H1 (cell line): Measurements from ENCODE around the gene SLIT3. TPM values are rescaled to one million over a fixed set of nuclear protein-coding genes. Genes with fewer than 3 reads are reported as not detected.

Source experiments
- CTCF ChIA-PET: fragments of 300-600 bp; sonication (Branson Sonifier 250); formaldehyde crosslinking; loops from one replicate; lab custom pipeline; 2021; ENCODE audit not compliant: partially characterized antibody; lab: Charles Lee
- POLR2A ChIA-PET: fragments of 300-600 bp; sonication (Branson Sonifier 250); formaldehyde crosslinking; loops from one replicate; lab custom pipeline; 2021; ENCODE audit warnings: inconsistent platforms; ENCODE audit not compliant: partially characterized antibody; lab: Charles Lee
- DNase-seq, 2 experiments: peaks; one replicate each; pipeline versions ENCODE4 v3.0.0 to v3.0.0-alpha.2; 2010 to 2022; ENCODE audit warnings: low spot score in 2 of 2, low read depth in 1 of 2, mixed read lengths in 1 of 2
- FAIRE-seq: peaks from 2 replicates; lab custom pipeline; 2011; peaks lifted over from hg19 to GRCh38; lab: Jason Lieb, UNC
- H2AFZ ChIP-seq: 2 replicates; pipeline ENCODE4 v1.8.1; 2012; ENCODE audit warnings: low read length, inconsistent platforms
- H2AK5ac ChIP-seq: 2 replicates; pipeline ENCODE4 v1.6.1; 2013; ENCODE audit warnings: low read depth, low read length
- H2BK120ac ChIP-seq: replicated peaks from 2 replicates; pipeline ENCODE3; 2013; ENCODE audit warnings: low read depth, low read length, inconsistent platforms
- H2BK12ac ChIP-seq: 2 replicates; pipeline ENCODE4 v1.6.1; 2013; ENCODE audit warnings: low read depth, low read length
- H2BK15ac ChIP-seq: 2 replicates; pipeline ENCODE4 v1.6.1; 2013; ENCODE audit warnings: low read length
- H2BK20ac ChIP-seq: 2 replicates; pipeline ENCODE4 v1.6.1; 2013; ENCODE audit warnings: low read length
- H2BK5ac ChIP-seq: 2 replicates; pipeline ENCODE4 v1.6.1; 2013; ENCODE audit warnings: low read depth, low read length
- H3K14ac ChIP-seq: 2 replicates; pipeline ENCODE4 v1.6.1; 2013; ENCODE audit warnings: inconsistent platforms; ENCODE audit not compliant: insufficient read length
- H3K18ac ChIP-seq: 2 replicates; pipeline ENCODE4 v1.6.1; 2013; ENCODE audit warnings: low read length; ENCODE audit errors: extremely low read depth
- H3K23ac ChIP-seq: 2 replicates; pipeline ENCODE4 v1.6.1; 2013; ENCODE audit warnings: inconsistent platforms; ENCODE audit not compliant: insufficient read length
- H3K23me2 ChIP-seq: 2 replicates; pipeline ENCODE4 v1.6.1; 2013; ENCODE audit warnings: low read depth, low read length
- H3K27ac ChIP-seq: 2 replicates; pipeline ENCODE4 v1.6.1; 2011; ENCODE audit warnings: low read depth, low read length, inconsistent platforms
- H3K27me3 ChIP-seq, 4 experiments: replicated peaks in 1 of 4; 1 replicate in 1 of 4; 2 replicates in 3 of 4; pipeline versions ENCODE4 v1.6.1 to v1.8.1; 2011 to 2013; ENCODE audit warnings: low read length in 3 of 4, mild to moderate bottlenecking in 3 of 4, inconsistent platforms in 2 of 4, mixed read lengths in 2 of 4, moderate library complexity in 1 of 4; ENCODE audit not compliant: control insufficient read depth in 3 of 4, insufficient read depth in 3 of 4; ENCODE audit errors: extremely low read depth in 1 of 4
- H3K36me3 ChIP-seq, 4 experiments: 2 replicates each; pipeline versions ENCODE4 v1.6.1 to v1.8.1; 2011 to 2013; ENCODE audit warnings: mild to moderate bottlenecking in 4 of 4, low read length in 3 of 4, moderate library complexity in 2 of 4, control low read depth in 1 of 4, inconsistent platforms in 1 of 4; ENCODE audit not compliant: insufficient read depth in 4 of 4, control insufficient read depth in 2 of 4
- H3K4ac ChIP-seq: replicated peaks from 2 replicates; pipeline ENCODE3; 2013; ENCODE audit warnings: low read length, low read depth, mixed read lengths, inconsistent platforms; ENCODE audit not compliant: insufficient read length
- H3K4me1 ChIP-seq, 4 experiments: replicated peaks in 1 of 4; 1 replicate in 1 of 4; 2 replicates in 3 of 4; pipeline versions ENCODE4 v1.6.1 to v1.8.1; 2011 to 2013; ENCODE audit warnings: low read length in 3 of 4, inconsistent platforms in 2 of 4, mixed read lengths in 1 of 4; ENCODE audit not compliant: insufficient read depth in 4 of 4, control insufficient read depth in 3 of 4
- H3K4me2 ChIP-seq, 2 experiments: 2 replicates each; pipeline versions ENCODE4 v1.6.1 to v1.8.1; 2011 to 2013; ENCODE audit warnings: low read depth in 2 of 2, low read length in 2 of 2, control low read depth in 1 of 2, inconsistent platforms in 1 of 2, mild to moderate bottlenecking in 1 of 2; ENCODE audit not compliant: insufficient read depth in 1 of 2
- H3K4me3 ChIP-seq, 4 experiments: fragments of 200-600, 300-600 bp in 1 of 4; sonication (generic), shearing (Covaris generic), sonication (Bioruptor Twin) in 1 of 4; 2 replicates each; pipeline versions ENCODE4 v1.5.1 to v1.8.1; 2011 to 2016; ENCODE audit warnings: low read length in 4 of 4, low read depth in 3 of 4, control low read depth in 2 of 4, inconsistent platforms in 2 of 4, mild to moderate bottlenecking in 2 of 4, mixed read lengths in 1 of 4, moderate library complexity in 1 of 4; ENCODE audit not compliant: insufficient read depth in 2 of 4; ENCODE audit errors: extremely low read depth in 1 of 4
- H3K56ac ChIP-seq: replicated peaks from 2 replicates; pipeline ENCODE3; 2013; ENCODE audit warnings: low read depth, mild to moderate bottlenecking, mixed read lengths, low read length, inconsistent platforms; ENCODE audit not compliant: insufficient read length
- H3K79me1 ChIP-seq: 2 replicates; pipeline ENCODE4 v1.6.1; 2013; ENCODE audit warnings: low read depth, low read length, control low read depth
- H3K79me2 ChIP-seq, 2 experiments: 2 replicates each; pipeline versions ENCODE4 v1.6.1 to v1.8.1; 2012 to 2013; ENCODE audit warnings: low read length in 2 of 2, mild to moderate bottlenecking in 2 of 2, inconsistent platforms in 1 of 2; ENCODE audit not compliant: insufficient read depth in 2 of 2, control insufficient read depth in 1 of 2
- H3K9ac ChIP-seq, 4 experiments: replicated peaks in 1 of 4; 1 replicate in 1 of 4; 2 replicates in 3 of 4; pipeline versions ENCODE4 v1.6.1 to v1.8.1; 2011 to 2013; ENCODE audit warnings: low read depth in 3 of 4, low read length in 3 of 4, control low read depth in 2 of 4, mild to moderate bottlenecking in 2 of 4, moderate library complexity in 2 of 4, inconsistent platforms in 1 of 4; ENCODE audit errors: extremely low read depth in 1 of 4
- H3K9me3 ChIP-seq, 2 experiments: 2 replicates each; pipeline versions ENCODE4 v1.6.1 to v1.8.1; 2012 to 2013; ENCODE audit warnings: mild to moderate bottlenecking in 2 of 2, moderate library complexity in 2 of 2, control low read depth in 1 of 2, inconsistent platforms in 1 of 2, low read depth in 1 of 2, low read length in 1 of 2, mixed read lengths in 1 of 2; ENCODE audit not compliant: insufficient read depth in 2 of 2
- H4K20me1 ChIP-seq, 2 experiments: replicated peaks in 1 of 2; 2 replicates each; pipeline versions ENCODE3 to v1.8.1; 2011 to 2013; ENCODE audit warnings: inconsistent platforms in 2 of 2, low read length in 2 of 2, mild to moderate bottlenecking in 1 of 2; ENCODE audit not compliant: insufficient read depth in 2 of 2, control insufficient read depth in 1 of 2
- H4K5ac ChIP-seq: 2 replicates; pipeline ENCODE4 v1.6.1; 2013; ENCODE audit warnings: low read length, low read depth, mixed read lengths, inconsistent platforms; ENCODE audit not compliant: insufficient read length
- H4K8ac ChIP-seq: 2 replicates; pipeline ENCODE4 v1.8.0; 2013; ENCODE audit warnings: mild to moderate bottlenecking, moderate library complexity, low read length, inconsistent platforms; ENCODE audit not compliant: insufficient read depth; ENCODE audit errors: extremely low read depth
- H4K91ac ChIP-seq: replicated peaks from 2 replicates; pipeline ENCODE3; 2013; ENCODE audit warnings: low read length, mixed read lengths, inconsistent platforms; ENCODE audit not compliant: insufficient read length
- JUND ChIP-seq: IDR thresholded peaks from 2 replicates; pipeline ENCODE4 v1.6.1; 2011; ENCODE audit warnings: mild to moderate bottlenecking, improper control_type of control experiment, low read length
- MAFK ChIP-seq: IDR thresholded peaks from 2 replicates; pipeline ENCODE4 v1.6.1; 2012; ENCODE audit warnings: low read depth, mild to moderate bottlenecking, improper control_type of control experiment, low read length
- whole genome bisulfite sequencing, 2 experiments: shearing (Covaris generic) in 1 of 2; methylation state at CpG; one replicate each; pipeline versions ENCODE4 v1.1.6 to v1.1.7; 2013 to 2015; ENCODE audit warnings: low lambda C conversion rate in 2 of 2, mixed read lengths in 2 of 2, inconsistent platforms in 1 of 2, low coverage in 1 of 2, missing lambda C conversion rate in 1 of 2; ENCODE audit not compliant: insufficient replicate concordance in 2 of 2, insufficient coverage in 1 of 2, insufficient read length in 1 of 2; ENCODE audit errors: extremely low coverage in 1 of 2, missing lambda C conversion rate in 1 of 2; 5-methylcytosine and 5-hydroxymethylcytosine counted together
- polyA plus RNA-seq, 7 experiments: library from polyadenylated mRNA; depleted of rRNA in 3 of 7; stranded (reverse) in 5 of 7; unstranded in 2 of 7; fragments of >200 nt in 5 of 7; fragments of 200-250 nt in 2 of 7; gene quantifications; 1 replicate in 5 of 7; 2 replicates in 1 of 7; 4 replicates in 1 of 7; pipeline versions ENCODE4 v1.2.1 to v1.2.3, GENCODE V29; 2011 to 2013; ENCODE audit warnings: missing spikeins in 2 of 7, mixed read lengths in 2 of 7
- total RNA-seq: library from RNA; stranded (reverse); fragmentation: NEBNext Ultra II Directional; extraction: Animal tissue kit (Norgen Biotek cat#: 25700); gene quantifications from 2 replicates; pipeline ENCODE4 v1.2.1, GENCODE V29; 2021

Gene SLIT3
- total and polyA plus RNA-seq, 2 of the 8 experiments (the other 6 are each of a cell fraction or from before 2014, with no cell fraction given): 1.1 to 1.2 TPM

- H4K91ac ChIP-seq: no peak overlapping the region
- H3K79me1 ChIP-seq: no peaks in the 10 kb centered on the region
- no peak overlapping the region for H3K9ac ChIP-seq
- H3K9me3 ChIP-seq: no peaks in the 10 kb centered on the region
- ChIA-PET POLR2A (no interaction called here), CTCF (interaction anchor here (0.8 to 0.9 kb wide), 2 partner anchors 34 to 202 kb away, joined by 3 read pairs; no protein-coding TSS in a partner anchor)
- 92% methylated on average over 2 of the region's 2 CpGs; no CpG with 5 or more reads in 1 of the 2 experiments for WGBS, 2 experiments
- FAIRE-seq: no peak
- H2BK20ac ChIP-seq: no peak overlapping the region
- H3K4ac ChIP-seq: no peak overlapping the region
- no peaks in the 10 kb centered on the region for H4K20me1 ChIP-seq
- no peak overlapping the region for H4K5ac ChIP-seq
- H3K4me3 ChIP-seq: no peak overlapping the region
- H2BK120ac ChIP-seq: no peak overlapping the region
- H2BK5ac ChIP-seq: no peak overlapping the region
- no peak overlapping the region for H3K14ac ChIP-seq
- H3K27ac ChIP-seq: no peak overlapping the region
- H3K4me2 ChIP-seq: no peak overlapping the region
- H3K27me3 ChIP-seq: no peaks in the 10 kb centered on the region; a peak in 1 of 7 replicates
- H3K23ac ChIP-seq: no peak overlapping the region
- no peak overlapping the region for H3K56ac ChIP-seq
- no peak overlapping the region for H2AK5ac ChIP-seq
- no peaks in the 10 kb centered on the region for H3K79me2 ChIP-seq
- H4K8ac ChIP-seq: no peak overlapping the region
- no peaks in the 10 kb centered on the region for H3K36me3 ChIP-seq
- H3K18ac ChIP-seq: no peak overlapping the region
- no peaks in the 10 kb centered on the region for H3K23me2 ChIP-seq
- H3K4me1 ChIP-seq: peaks cover 0 to 2% (median 0%) of the 10 kb centered on the region in 4 experiments; a peak in 1 of 7 replicates
- TF ChIP-seq MAFK (0 out of 2 replicates have a peak, but pooled peaks have one; percentile 30), JUND (no peak)
- no peak for DNase-seq
- no peak overlapping the region for H2BK12ac ChIP-seq
- no peak overlapping the region for H2AFZ ChIP-seq
- H2BK15ac ChIP-seq: no peak overlapping the region
Measured at GRCh38 chr5:169335806-169336205, 34.9 kb upstream of the SLIT3 start.
